Ovary (tissue), 9 donors: ENCODE measurements around the gene ACTG2. TPM values are rescaled to one million over a fixed set of nuclear protein-coding genes. Genes with fewer than 3 reads are reported as not detected.
A peak's percentile ranks its signal among the peaks of the same experiment; 100 is the strongest.

Experiments used
- DNase-seq, 5 donors: peaks; one replicate each; pipeline ENCODE4 v3.0.0-alpha.2; 2019 to 2020
- H3K27ac ChIP-seq, 2 donors: fragments of 200-600 bp; one replicate each; pipeline versions ENCODE4 v1.5.1 to v1.8.0; 2019 to 2022
- H3K27me3 ChIP-seq: fragments of 200-600 bp; one replicate; pipeline ENCODE4 v1.8.0; 2022
- H3K36me3 ChIP-seq: fragments of 200-600 bp; sonication (generic); one replicate; pipeline ENCODE4 v1.5.1; 2019
- H3K4me1 ChIP-seq: one replicate; pipeline ENCODE4 v1.8.1; 2013; ENCODE audit warnings: mild to moderate bottlenecking, moderate library complexity; ENCODE audit not compliant: insufficient read depth
- H3K4me3 ChIP-seq: fragments of 200-600 bp; sonication (generic); one replicate; pipeline ENCODE4 v1.5.1; 2017
- H3K9me3 ChIP-seq, 2 donors: fragments of 200-600 bp in 1 of 2; sonication (generic) in 1 of 2; one replicate each; pipeline versions ENCODE4 v1.5.1 to v1.8.1; 2013 to 2019; ENCODE audit warnings: mild to moderate bottlenecking in 1 of 2, moderate library complexity in 1 of 2
- CTCF ChIP-seq, 3 donors: fragments of 450-650 bp in 2 of 3; fragments of 200-600 bp in 1 of 3; IDR thresholded peaks; one replicate each; pipeline versions ENCODE4 v1.5.1 to v1.8.0; 2016 to 2022; ENCODE audit warnings: antibody characterized with exemption in 3 of 3, mild to moderate bottlenecking in 1 of 3
- EP300 ChIP-seq: sonication (generic); formaldehyde crosslinking; IDR thresholded peaks from one replicate; pipeline ENCODE4 v1.6.1; 2017; ENCODE audit warnings: antibody characterized with exemption
- POLR2A ChIP-seq: fragments of 450-650 bp; IDR thresholded peaks from one replicate; pipeline ENCODE4 v1.6.1; 2017; ENCODE audit warnings: antibody characterized with exemption, mild to moderate bottlenecking, moderate library complexity
- WGBS, 3 donors: extraction: QIAGEN DNeasy Blood & Tissue Kit in 1 of 3; methylation state at CpG; one replicate each; pipeline versions ENCODE4 v1.1.5 to v1.1.7; 2013 to 2017; 5-methylcytosine and 5-hydroxymethylcytosine counted together
- intact Hi-C, 4 donors: fragments of 100-400 bp; cut with DNase I; formaldehyde crosslinking; loops; one replicate each; pipeline versions ENCODE4 v1.11.0 to v1.15.1; 2022 to 2023
- polyA plus RNA-seq, 2 donors: library from polyadenylated mRNA; stranded (reverse); fragments of 200-250 nt in 1 of 2; fragments of 350-450 nt in 1 of 2; fragmentation: Illumina TruSeq in 1 of 2; extraction: RNeasy Lipid Tissue Mini Kit (QIAGEN cat#74804) in 1 of 2; gene quantifications; one replicate each; pipeline ENCODE4 v1.2.3, GENCODE V29; 2013 to 2014
- total RNA-seq, 7 donors: library from RNA; depleted of rRNA in 2 of 7; stranded (reverse); fragments of >200 nt in 2 of 7; fragmentation: NEBNext Ultra II Directional in 3 of 7; extraction: Animal tissue kit (Norgen Biotek cat#: 25700) in 3 of 7; gene quantifications; one replicate each; pipeline versions ENCODE4 v1.1.0 to v1.2.4, GENCODE V29; 2016 to 2023
- donor health status: DM: no; HTN: no; CAD: no; lungs with moderate emphysema.
- donor health status: DM: no; HTN: no; CAD: no.
- donor health status: Bipolar disorder and iron deficiency.
- donor health status: DM: yes; HTN: yes; CAD: no.
- donor health status: DM: no; HTN: no; CAD: no.
- donor health status: DM: yes; HTN: yes; CAD: no.

Gene ACTG2
- total and polyA plus RNA-seq, 9 donors = 3.8 to 558 (median 49.6) TPM

DNA sequence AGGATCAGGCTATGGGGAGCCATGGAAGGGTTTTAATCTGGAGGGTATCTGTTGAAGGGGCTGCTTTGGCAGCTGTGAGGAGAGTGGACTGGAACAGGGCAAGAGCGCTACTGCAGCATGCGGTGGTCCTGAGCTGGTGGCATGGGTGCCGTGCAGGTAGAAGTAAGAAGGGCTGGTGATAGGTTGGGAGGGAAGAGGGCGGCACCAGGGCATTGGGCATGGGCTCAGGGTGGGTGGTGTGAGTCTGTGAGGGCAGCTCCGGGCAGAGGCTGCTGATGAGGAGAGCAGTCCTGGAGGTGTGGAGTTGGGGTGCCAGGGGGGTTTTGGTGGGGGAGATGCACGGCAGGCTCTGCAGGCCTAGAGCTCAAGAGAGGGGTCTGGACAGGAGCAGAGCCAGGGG, 2.1 kb downstream of the ACTG2 start:
- Histone ChIP-seq H3K4me3 (peak overlapping the region; percentile 43), H3K4me1 (peaks cover 4% of the 10 kb centered on the region), H3K27me3 (no peaks in the 10 kb centered on the region), H3K27ac (no peak overlapping the region), H3K36me3 (no peaks in the 10 kb centered on the region), H3K9me3 (no peaks in the 10 kb centered on the region)
- WGBS, 3 donors = 58 to 70% (median 69%) methylated on average over 6 of the region's 6 CpGs
- intact Hi-C loops = no loop called here
- no peak for DNase-seq
- TF ChIP-seq CTCF (IDR thresholded peaks at IDR 0.05) (no peak), EP300 (no peak), POLR2A (no peak)

DNA sequence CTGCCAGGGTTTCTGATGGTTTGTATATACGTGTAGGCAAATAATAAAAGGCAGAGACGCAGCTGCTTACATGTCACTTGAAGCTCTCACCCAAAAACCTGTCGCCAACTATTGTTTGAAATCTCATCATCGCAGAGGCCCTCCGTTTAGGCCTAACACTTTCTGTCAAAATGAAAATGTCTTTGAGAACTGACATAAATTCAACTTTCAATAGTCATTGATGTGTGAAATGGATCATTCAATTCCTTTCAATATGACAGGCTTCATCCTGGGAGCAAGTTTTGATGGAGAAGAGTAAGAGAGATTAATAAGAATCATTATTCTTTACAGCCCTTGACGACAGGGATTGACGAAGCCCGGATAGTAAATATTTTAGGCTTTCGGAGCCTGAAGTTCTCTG, 2.7 kb downstream of the ACTG2 start:
- H3K27ac ChIP-seq = no peak overlapping the region
- intact Hi-C loops = no loop called here
- TF ChIP-seq POLR2A = no peak
- no peak for TF ChIP-seq EP300
- TF ChIP-seq CTCF (IDR thresholded peaks at IDR 0.05) = no peak
- H3K27me3 ChIP-seq = no peaks in the 10 kb centered on the region
- H3K36me3 ChIP-seq = no peaks in the 10 kb centered on the region
- H3K9me3 ChIP-seq = no peaks in the 10 kb centered on the region
- DNase-seq = no peak
- H3K4me3 ChIP-seq = peak overlapping the region; percentile 43
- peaks cover 4% of the 10 kb centered on the region for H3K4me1 ChIP-seq
- WGBS, 3 donors = 54 to 68% (median 63%) methylated on average over 9 of the region's 9 CpGs

DNA sequence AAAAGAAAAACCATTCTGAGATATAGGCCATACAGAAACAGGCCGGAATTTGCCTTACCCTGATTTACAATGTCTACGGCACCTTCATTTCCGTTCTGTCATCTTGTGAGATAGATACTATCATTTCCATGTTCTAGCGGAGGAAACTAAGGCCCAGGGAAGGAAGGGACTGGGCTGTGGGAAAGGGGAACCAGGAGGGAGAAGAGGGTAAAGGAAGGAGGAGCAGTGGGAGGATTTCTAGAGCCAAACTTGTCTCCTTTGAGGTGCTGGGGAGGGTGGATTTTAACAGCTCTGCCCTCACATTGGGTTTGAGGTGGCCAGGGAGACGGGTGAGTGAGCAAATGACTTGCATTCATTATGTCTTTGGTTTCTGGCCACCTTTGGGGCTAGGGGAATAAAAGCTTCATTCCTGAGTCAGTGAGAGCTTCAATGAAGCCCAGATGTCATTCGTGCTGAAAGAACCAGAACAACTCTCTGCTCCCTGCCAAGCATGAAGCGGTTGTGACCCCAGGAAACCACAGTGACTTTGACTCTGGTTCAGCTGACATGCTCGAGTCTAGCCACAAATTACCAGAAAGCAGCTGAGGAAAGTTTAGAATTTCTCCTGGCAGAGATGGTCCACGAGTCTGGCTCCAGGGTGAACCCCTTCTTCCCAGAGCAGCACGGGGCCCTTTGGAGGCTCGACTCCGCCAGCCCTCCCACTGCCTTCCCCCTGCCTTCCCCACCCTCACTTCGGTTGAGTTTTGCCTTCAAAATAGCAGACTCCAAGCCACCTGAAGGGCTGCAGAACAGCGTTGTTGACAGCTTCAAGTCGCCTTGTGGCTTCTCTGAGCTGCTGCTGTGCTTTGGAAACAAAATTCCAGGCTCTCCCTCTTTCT, 3.8 kb downstream of the ACTG2 start:
- TF ChIP-seq CTCF (IDR thresholded peaks at IDR 0.05) (no peak), EP300 (no peak), POLR2A (no peak)
- Histone ChIP-seq H3K27ac (no peak overlapping the region), H3K4me3 (peak overlapping the region; percentile 16), H3K4me1 (peaks cover 4% of the 10 kb centered on the region), H3K27me3 (no peaks in the 10 kb centered on the region), H3K36me3 (no peaks in the 10 kb centered on the region), H3K9me3 (no peaks in the 10 kb centered on the region)
- 44 to 48% (median 47%) methylated on average over 15 of the region's 15 CpGs for WGBS, 3 donors
- DNase-seq = no peak
- intact Hi-C loops = no loop called here

- Histone ChIP-seq H3K9me3 (no peaks in the 10 kb centered on the region), H3K4me3 (peak overlapping the region; percentile 16), H3K27ac (no peak overlapping the region), H3K27me3 (no peaks in the 10 kb centered on the region), H3K4me1 (peaks cover 4% of the 10 kb centered on the region), H3K36me3 (no peaks in the 10 kb centered on the region)
- TF ChIP-seq CTCF (IDR thresholded peaks at IDR 0.05) (no peak), EP300 (no peak), POLR2A (no peak)
- WGBS, 3 donors = 48 to 57% (median 54%) methylated on average over 4 of the region's 4 CpGs
- no peak for DNase-seq
- intact Hi-C loops = no loop called here
Measured at GRCh38 chr2:73897240-73897583, 4.4 kb downstream of the ACTG2 start.
